Kidney glomerular epithelial cell (primary cell): ENCODE data around the gene KCNT1.

ENCODE experiments used
- DNase-seq: peaks from one replicate; lab custom pipeline; 2025; lab: John Stamatoyannopoulos, UW

Gene KCNT1

GRCh38 chr9:135768516-135769218, 66.7 kb downstream of the KCNT1 start:
- no peak for DNase-seq

GRCh38 chr9:135769489-135770202, 67.7 kb downstream of the KCNT1 start:
- no peak for DNase-seq

GRCh38 chr9:135770203-135770535, 68.2 kb downstream of the KCNT1 start:
- DNase-seq, result no peak

DNA sequence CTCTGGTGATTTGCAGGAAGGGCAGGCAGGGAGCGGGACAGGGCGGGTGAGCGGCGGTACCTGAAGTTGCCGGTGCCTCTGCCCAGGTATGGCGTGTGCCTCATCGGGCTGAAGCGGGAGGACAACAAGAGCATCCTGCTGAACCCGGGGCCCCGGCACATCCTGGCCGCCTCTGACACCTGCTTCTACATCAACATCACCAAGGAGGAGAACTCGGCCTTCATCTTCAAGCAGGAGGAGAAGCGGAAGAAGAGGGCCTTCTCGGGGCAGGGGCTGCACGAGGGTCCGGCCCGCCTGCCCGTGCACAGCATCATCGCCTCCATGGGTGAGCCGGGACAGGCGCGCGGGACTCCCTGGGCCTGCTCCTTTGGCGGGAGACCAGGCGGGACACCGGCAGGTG, 68.8 kb downstream of the KCNT1 start:
- no peak for DNase-seq

DNA sequence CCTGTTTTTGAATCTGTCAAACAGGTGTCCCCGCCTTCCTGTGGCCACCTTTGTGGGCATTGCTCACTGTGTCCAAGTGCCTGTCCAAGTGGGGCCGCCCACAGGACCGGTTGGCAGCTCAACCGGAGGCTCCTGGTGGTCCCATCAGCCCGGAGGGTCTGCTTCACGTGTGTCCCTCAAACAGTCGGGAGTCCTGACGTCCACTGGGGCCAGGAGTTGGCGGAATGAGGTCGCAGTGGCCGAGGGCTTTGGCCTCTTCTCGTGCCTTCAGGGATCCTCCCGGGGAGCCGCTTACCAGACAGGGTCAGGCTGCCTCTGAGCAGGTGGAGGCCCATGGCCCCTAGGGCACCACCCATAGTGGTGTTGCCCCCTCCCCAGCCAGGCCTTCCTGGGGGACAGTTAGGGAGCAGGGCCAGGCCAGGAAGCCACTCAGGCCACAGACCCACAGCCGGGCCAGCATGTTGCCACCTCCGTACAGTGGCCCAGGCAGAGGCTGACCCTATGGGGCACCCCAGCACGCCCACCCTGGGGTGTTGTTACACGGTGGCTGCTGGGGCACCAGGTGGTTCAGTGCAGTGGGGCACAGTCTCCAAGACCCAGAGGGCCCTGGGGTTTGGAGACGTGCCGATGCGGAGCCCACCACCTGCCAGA, 69.5 kb downstream of the KCNT1 start:
- DNase-seq, result no peak

- no peak for DNase-seq
Measured at GRCh38 chr9:135772056-135772646, 70.2 kb downstream of the KCNT1 start.

GRCh38 chr9:135772702-135773493, 70.9 kb downstream of the KCNT1 start:
- DNase-seq, result no peak

GRCh38 chr9:135773530-135774238, 71.7 kb downstream of the KCNT1 start:
- DNase-seq, result no peak

DNA sequence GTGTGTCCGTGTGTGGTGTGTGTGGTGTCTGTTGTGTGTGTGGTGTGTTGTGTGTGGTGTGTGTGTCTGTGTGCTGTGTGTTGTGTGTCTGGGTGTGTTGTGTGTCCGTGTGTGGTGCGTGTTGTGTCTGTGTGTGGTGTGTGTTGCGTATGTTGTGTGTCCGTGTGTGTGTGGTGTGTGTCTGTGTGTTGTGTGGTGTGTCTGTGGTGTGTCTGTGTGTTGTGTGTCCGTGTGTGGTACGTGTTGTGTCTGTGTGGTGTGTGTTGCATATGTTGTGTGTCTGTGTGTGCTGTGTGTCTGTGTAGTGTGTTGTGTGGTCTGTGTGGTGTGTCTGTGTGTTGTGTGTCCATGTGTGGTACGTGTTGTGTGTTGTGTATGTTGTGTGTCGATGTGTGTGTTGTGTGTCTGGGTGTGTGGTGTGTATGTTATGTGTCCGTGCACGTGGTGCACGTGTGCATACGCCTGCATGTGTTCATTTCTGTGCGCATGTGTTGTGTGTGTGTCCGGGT, 72.3 kb downstream of the KCNT1 start:
- no peak for DNase-seq

- no peak for DNase-seq
Measured at GRCh38 chr9:135774794-135775525, 73.0 kb downstream of the KCNT1 start.

GRCh38 chr9:135775911-135776310, 73.9 kb downstream of the KCNT1 start:
- DNase-seq, result no peak

DNA sequence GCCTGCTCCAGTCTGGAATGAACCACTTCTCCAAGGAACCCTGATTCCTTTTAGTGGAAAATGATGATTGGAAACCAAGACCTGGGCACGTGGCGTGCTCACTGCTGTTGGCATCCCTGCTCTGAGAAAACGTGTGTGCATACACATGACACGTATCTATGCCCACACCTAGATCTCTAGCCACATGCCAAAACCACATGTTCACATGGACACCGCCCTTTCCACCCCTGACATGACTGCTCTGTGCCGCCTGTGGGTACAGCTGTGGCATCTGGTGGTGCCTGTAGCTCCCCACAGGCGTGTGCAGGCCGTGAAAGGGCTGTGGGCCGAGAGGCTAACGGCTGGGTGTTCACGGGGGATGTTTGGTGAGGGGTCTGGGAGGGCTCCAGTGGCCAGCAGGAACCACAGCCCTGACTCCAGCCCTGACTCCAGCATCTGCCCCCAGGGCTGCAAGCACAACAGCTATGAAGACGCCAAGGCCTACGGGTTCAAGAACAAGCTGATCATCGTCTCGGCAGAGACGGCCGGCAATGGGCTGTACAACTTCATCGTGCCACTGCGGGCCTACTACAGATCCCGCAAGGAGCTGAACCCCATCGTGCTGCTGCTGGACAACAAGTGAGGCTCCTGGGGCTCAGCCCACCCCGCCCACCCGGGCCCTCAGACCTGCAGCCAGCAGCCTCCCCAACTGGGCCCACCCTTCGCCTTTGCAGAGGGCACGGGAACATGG, 75.1 kb downstream of the KCNT1 start:
- DNase-seq, result no peak

DNA sequence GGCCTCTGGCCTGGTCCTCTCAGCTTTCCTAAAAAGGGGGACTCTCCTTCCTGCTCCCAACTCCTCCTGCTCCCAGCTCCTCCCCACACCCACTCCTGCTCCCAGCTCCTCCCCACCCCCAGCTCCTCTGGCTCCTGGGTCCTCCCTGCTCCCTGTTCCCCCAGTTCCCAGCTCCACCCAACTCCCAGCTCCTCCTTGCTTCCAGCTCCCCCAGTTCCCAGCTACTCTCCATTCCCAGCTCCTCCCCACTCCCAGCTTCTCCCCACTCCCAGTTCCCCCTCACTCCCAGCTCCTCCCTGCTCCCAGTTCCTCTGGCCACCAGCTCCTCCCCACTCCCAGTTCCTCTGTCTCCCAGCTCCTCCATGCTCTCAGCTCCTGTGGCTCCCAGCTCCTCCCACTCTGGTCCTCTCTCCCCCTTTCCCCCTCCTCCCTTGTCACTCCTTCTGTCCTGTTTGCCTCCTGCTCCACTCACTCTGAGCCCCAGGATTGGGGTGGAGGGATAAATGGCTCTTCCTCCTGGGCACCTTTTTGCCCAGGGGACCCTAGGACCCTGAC, 75.7 kb downstream of the KCNT1 start:
- no peak for DNase-seq

- no peak for DNase-seq
Measured at GRCh38 chr9:135778421-135778820, 76.4 kb downstream of the KCNT1 start.

DNA sequence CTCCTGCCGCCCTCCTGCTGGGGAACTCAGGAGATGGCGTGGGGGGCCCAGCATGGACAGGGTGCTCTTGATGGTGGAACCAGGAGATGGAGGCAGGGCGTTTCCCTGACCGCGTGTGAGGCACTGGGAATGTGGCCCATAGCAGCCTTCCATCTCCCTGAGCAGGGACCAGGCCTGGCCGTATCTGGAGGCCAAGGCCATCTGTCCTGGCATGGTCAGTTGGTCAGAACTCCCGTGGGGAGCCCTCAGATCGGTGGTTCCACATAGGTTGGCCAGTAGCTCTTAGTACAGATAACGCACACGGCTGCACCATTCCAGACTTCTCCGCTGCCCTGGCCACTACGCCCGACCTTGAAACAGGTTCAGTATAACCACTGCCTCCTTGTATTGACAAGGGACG, 77.6 kb downstream of the KCNT1 start:
- DNase-seq, result no peak

DNA sequence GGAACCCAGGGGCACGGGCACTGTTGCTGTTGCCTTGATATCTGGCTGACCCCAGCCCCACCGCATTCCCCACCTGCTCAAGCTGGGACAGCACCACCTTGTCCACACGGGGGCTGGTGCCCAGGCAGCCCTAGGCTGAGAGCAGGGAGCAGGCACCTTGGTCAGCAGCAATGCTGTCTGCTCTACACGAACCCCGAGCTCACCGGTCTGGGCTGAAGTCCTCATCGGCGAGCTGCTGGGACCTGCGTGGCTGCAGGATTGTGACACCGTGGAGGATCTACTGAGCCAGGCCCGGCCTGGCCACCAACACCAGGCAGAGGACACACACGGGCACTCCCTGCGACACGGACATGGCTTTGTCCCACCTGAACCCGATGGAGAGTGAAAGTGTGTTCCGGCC, 78.1 kb downstream of the KCNT1 start:
- DNase-seq, result no peak

- no peak for DNase-seq
Measured at GRCh38 chr9:135780626-135781025, 78.6 kb downstream of the KCNT1 start.

- DNase-seq, result no peak
Measured at GRCh38 chr9:135782946-135783345, 81.0 kb downstream of the KCNT1 start.

DNA sequence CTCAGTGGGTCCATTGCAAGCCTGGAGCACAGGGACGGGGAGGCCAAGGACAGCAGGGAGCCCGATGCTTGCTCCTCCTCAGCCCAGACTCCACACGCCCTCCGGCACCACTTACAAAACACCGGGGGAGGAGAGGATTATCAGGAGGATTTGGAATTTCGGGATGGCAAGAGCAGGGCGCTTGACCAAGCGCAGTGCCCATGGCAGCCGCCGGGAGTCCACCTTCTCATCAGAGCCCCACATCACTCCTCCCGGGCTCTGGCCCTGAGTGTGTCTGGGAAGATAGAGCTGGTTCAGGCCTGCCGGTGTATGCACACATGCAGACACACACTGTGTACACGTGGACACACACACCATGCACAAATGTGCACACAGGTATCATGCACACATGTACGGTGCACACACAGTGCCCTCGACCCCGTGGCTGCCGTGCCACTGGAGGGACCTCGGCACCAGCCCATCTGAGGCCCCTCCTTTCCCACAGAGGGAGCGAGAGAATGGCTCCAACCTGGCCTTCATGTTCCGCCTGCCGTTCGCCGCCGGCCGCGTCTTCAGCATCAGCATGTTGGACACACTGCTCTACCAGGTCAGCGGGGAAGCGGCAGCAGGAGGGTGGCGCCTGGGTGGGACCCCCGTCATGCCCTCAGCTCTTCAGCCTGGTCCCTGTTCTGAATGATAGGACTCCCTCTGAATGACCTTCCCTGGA, 81.7 kb downstream of the KCNT1 start:
- no peak for DNase-seq
